ENCODE results near the gene EPN3. TPM values are rescaled to one million over a fixed set of nuclear protein-coding genes. Genes with fewer than 3 reads are reported as not detected.

The EPN3 gene
- total RNA-seq, 2 experiments from 2014 or later: not detected

DNA sequence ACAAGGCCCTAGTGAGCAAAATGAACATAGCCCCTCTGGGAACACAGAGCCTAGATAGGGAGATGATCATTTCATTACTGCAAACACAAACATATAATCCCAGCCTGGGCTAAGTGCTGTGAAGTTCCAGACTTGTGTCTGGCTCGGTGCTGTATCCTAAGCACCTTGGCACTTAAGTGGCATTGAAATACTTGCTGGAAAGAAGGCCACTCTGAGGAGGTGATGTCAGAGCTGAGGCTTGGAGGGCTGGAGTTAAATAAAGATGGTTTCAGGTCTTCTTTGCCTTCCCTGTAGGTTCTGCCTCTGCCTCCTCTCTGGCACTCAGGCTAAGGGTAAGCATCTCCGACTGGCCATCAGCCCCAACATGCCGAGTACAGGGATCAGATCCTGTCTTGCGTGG, 25.6 kb downstream of the EPN3 start:
- ATAC-seq: no peak
- Mint-ChIP-seq H3K36me3 (ENCODE audit: low read depth) (peaks cover 4% of the 10 kb centered on the region), H3K4me1 (ENCODE audit: low read depth) (peaks cover 19% of the 10 kb centered on the region), H3K4me3 (no peak overlapping the region), H3K27ac (no peak overlapping the region), H3K27me3 (peaks cover 37% of the 10 kb centered on the region), H3K9me3 (no peaks in the 10 kb centered on the region)
- DNase-seq: no peak
- no peak for TF ChIP-seq CTCF (IDR thresholded peaks at IDR 0.05)
- intact Hi-C loops (cut with micrococcal nuclease): no loop called here
- CTCF ChIA-PET: no interaction called here
- POLR2A ChIA-PET: no interaction called here

GRCh38 chr17:50558581-50558940, 26.0 kb downstream of the EPN3 start:
- Mint-ChIP-seq H3K4me3 (no peak overlapping the region), H3K36me3 (ENCODE audit: low read depth) (peaks cover 4% of the 10 kb centered on the region), H3K9me3 (no peaks in the 10 kb centered on the region), H3K27ac (no peak overlapping the region), H3K4me1 (ENCODE audit: low read depth) (peaks cover 19% of the 10 kb centered on the region), H3K27me3 (peaks cover 42% of the 10 kb centered on the region)
- ChIA-PET POLR2A (no interaction called here), CTCF (no interaction called here)
- TF ChIP-seq CTCF (IDR thresholded peaks at IDR 0.05): no peak
- intact Hi-C loops (cut with micrococcal nuclease): no loop called here
- DNase-seq: no peak
- no peak for ATAC-seq

GRCh38 chr17:50558941-50559614, 26.5 kb downstream of the EPN3 start:
- intact Hi-C loops (cut with micrococcal nuclease): no loop called here
- CTCF ChIA-PET: interaction anchor here (0.9 to 2.1 kb wide), 7 partner anchors 8 to 197 kb away, joined by 3 to 6 read pairs (median 3); no protein-coding TSS in a partner anchor
- peaks cover 4% of the 10 kb centered on the region for H3K36me3 Mint-ChIP-seq (ENCODE audit: low read depth)
- peak overlapping the region; percentile 62 for H3K4me3 Mint-ChIP-seq
- H3K4me1 Mint-ChIP-seq (ENCODE audit: low read depth): peaks cover 19% of the 10 kb centered on the region
- POLR2A ChIA-PET: interaction anchor here (0.9 to 1.6 kb wide), 2 partner anchors 80 to 186 kb away, joined by 4 read pairs; partner anchors contain the start of genes EME1, MRPL27 and RSAD1
- ATAC-seq (no peak), DNase-seq (peak; percentile 42)
- no peaks in the 10 kb centered on the region for H3K9me3 Mint-ChIP-seq
- no peak overlapping the region for H3K27ac Mint-ChIP-seq
- TF ChIP-seq CTCF (IDR thresholded peaks at IDR 0.05): no peak
- H3K27me3 Mint-ChIP-seq: peaks cover 46% of the 10 kb centered on the region

GRCh38 chr17:50559674-50560184, 27.2 kb downstream of the EPN3 start:
- Mint-ChIP-seq H3K9me3 (no peaks in the 10 kb centered on the region), H3K27ac (no peak overlapping the region), H3K27me3 (peaks cover 50% of the 10 kb centered on the region), H3K4me1 (ENCODE audit: low read depth) (peaks cover 19% of the 10 kb centered on the region), H3K4me3 (peak overlapping the region; percentile 62), H3K36me3 (ENCODE audit: low read depth) (peaks cover 4% of the 10 kb centered on the region)
- intact Hi-C loops (cut with micrococcal nuclease): no loop called here
- ChIA-PET CTCF (interaction anchor here (0.8 to 2.1 kb wide), 10 partner anchors 9 to 197 kb away, joined by 3 to 6 read pairs (median 3); no protein-coding TSS in a partner anchor), POLR2A (interaction anchor here (0.9 to 1.6 kb wide), 2 partner anchors 80 to 187 kb away, joined by 4 read pairs; partner anchors contain the start of genes EME1, MRPL27 and RSAD1)
- ATAC-seq: peak; percentile 38
- TF ChIP-seq CTCF (IDR thresholded peaks at IDR 0.05): no peak
- DNase-seq: peak; percentile 63

Measured in activated CD8-positive, alpha-beta T cell treated with anti-CD3 and anti-CD28 coated beads for 36 hours (primary cell).